HTR-8/SVneo (cell line): ENCODE data around the gene RIPOR2.
A peak's percentile ranks its signal among the peaks of the same experiment; 100 is the strongest.
"Not testable (repeated sequence)": the region's sequence is repeated elsewhere in the genome, so short reads cannot be mapped to it uniquely, and the experiment has no call there.

Experiments used
- DNase-seq: peaks from one replicate; pipeline ENCODE4 v3.0.0; 2011; ENCODE audit warnings: low spot score, mixed read lengths; ENCODE audit not compliant: insufficient read length
- FAIRE-seq: peaks from 2 replicates; lab custom pipeline; 2011; peaks lifted over from hg19 to GRCh38; lab: Jason Lieb, UNC

RIPOR2 gene

GRCh38 chr6:24927277-24927955 lies 8.3 kb downstream of the RIPOR2 start:
- DNase-seq (no peak), FAIRE-seq (no peak)

GRCh38 chr6:24926647-24927046 lies 9.1 kb downstream of the RIPOR2 start:
- FAIRE-seq, result peak; percentile 40
- not testable (repeated sequence) for DNase-seq

DNA sequence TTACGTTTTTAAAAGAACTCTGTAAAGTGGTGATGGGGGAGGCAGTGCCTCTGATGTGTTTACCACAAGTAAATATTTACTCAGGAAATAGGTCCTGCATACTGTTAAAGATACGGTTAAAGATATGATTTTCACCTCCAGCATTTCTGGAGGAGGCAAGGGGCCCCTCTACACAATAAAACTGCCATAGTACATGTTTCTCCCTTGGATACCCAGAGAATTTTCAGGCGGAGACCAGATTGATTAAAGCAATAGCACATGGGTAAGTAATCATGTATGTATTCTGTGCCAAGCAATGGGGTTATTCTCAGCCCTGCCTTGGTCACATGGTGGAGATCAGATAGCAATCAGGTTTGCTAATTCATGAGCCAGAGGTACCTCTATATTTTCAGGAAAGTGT lies 9.6 kb downstream of the RIPOR2 start:
- DNase-seq, result no peak
- no peak for FAIRE-seq

DNA sequence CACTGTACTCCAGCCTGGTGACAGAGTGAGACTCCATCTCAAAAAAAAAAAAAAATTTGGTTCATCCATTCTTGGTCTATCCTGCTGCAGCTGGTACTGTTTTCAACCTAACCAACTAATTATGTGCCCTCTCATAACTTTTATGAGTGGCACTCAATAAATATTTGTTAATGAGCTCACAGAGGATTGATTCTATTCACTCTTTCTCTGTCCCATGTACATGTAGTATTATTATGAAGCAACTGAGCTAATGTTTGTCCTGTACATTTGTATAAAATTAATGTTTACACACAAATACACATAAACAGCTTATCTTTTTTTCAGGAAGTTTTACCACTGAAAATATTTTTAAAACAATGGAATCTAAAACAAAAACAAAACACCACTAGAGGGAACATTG lies 10.1 kb downstream of the RIPOR2 start:
- FAIRE-seq (no peak), DNase-seq (no peak)

GRCh38 chr6:24924580-24925356 lies 11.0 kb downstream of the RIPOR2 start:
- FAIRE-seq (no peak), DNase-seq (no peak)

DNA sequence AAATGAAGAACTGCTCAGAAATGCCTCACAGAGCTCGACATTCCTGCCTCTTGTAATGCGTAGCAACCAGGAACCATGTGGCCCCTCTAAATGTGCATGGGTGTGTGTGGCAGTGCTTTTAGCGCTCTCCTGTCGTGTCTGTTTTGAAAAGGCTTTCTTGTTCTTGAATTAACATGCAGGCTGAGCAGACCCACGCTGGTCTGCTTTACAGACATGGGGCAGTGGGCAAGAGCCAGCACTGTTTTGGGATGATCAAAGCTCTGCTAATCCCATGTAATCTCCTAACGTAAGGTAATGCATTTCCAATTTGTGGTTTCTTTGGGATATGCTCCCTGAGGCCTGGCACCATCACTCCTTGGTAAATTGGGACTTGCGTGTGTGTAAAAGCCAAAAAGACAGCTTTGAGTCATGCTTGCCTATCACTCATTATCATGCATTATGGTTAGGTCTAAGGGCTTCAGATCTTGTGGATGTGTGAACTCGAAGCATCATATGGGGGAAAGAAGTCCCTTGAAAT lies 11.8 kb downstream of the RIPOR2 start:
- DNase-seq (no peak), FAIRE-seq (no peak)

DNA sequence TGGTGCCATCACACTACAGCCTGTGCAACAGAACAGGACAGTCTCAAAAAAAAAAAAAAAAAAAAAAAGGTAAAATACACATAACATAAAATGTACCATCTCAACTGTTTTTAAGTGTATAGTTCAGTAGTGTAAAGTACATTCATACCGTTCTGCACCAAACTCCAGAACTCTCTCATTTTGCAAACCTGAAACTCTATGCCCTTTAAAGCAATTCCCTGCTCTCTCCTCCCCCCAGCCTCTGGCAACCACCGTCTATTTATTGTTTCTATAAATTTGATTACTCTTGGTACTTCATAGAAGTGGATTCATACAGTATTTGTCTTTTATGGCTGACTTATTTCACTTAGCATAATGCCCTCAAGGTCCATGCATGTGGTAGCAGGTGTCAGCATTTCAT lies 12.9 kb downstream of the RIPOR2 start:
- DNase-seq, result no peak
- no peak for FAIRE-seq

DNA sequence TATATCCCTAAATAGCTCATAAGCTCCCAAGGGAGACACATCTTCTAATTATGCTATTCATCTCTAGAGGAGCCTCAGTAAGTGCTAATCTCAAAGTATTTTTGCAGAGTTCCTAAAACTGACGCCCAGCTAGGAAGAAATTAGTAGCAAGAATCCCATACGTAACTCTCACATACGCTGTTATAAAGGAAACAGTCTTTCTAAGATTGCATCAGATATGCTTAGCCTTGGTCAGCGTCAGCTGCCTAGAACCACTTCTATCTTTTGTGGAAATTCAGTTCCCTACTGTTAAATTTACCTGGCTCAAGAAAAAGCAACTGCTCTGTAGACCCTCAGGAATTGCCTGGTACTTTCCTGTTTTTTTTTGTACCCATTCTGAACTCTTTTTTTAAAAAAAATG lies 13.6 kb downstream of the RIPOR2 start:
- FAIRE-seq (no peak), DNase-seq (no peak)

- FAIRE-seq, result no peak
Measured at GRCh38 chr6:24920136-24920535, 15.6 kb downstream of the RIPOR2 start.

GRCh38 chr6:24919056-24919892 lies 16.5 kb downstream of the RIPOR2 start:
- FAIRE-seq (no peak), DNase-seq (no peak)

More at GRCh38 chr6:24920136-24920535, 15.6 kb downstream of the RIPOR2 start:
- DNase-seq, result no peak

DNA sequence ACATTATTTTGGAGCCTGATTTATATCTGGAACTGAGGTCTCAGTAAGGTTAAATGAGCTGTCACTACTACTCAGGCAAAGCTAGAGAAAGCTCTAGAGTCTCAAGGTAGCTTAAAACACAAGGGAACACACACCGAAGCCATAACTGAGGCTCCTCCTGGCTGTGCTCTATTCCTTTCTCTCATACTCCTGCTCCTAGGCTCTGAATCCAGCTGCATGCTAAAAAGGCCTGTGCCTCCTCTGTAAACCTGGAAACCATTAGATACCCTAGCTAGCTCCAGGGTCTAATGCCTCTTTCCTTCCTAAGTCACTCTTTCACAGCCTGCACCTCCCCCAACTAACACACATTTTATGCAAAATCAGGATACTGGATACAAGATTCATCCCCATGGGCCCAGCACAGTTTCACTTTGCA lies 17.1 kb downstream of the RIPOR2 start:
- FAIRE-seq, result no peak
- no peak for DNase-seq

GRCh38 chr6:24916496-24916895 lies 19.3 kb downstream of the RIPOR2 start:
- FAIRE-seq (no peak), DNase-seq (no peak)

DNA sequence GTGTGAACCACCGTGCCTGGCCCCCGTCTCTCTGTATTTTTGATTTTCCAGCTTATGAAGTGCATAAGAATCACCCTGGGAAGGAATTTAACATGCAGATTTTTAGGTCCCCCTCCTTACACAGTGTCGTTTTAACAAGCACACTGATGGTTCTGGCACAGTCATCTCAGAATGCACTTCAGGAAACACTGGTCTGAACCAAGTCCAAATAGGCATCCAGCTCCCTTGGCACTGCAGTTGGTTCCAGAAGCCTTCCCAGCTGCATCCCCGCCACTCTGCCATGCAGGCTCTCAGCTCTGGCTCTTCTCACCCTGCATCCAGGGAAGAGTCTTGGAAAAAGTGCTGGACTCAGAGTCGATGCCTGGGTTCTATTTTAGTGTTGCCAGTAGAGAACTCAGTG lies 20.1 kb downstream of the RIPOR2 start:
- DNase-seq (no peak), FAIRE-seq (no peak)

DNA sequence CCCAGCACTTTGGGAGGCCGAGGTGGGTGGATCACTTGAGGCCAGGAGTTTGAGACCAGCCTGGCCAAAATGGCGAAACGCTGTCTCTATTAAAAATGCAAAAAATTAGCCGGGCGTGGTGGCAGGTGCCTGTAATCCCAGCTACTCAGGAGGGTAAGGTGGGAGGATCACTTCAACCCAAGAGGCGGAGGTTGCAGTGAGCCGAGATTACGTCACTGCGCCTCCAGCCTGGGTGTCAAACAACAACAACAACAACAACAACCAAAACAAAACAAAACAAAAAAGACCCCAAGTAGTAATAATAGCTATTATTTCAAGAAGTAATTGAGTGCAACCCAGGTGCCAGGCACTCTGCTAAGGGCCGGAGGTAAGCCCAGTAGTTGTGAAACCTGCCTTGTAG lies 21.7 kb downstream of the RIPOR2 start:
- not testable (repeated sequence) for DNase-seq, FAIRE-seq

- peak; percentile 28 for FAIRE-seq
- DNase-seq, result no peak
Measured at GRCh38 chr6:24911796-24912382, 23.9 kb downstream of the RIPOR2 start.

- DNase-seq, result peak; percentile 49
- FAIRE-seq, result peak; percentile 20
Measured at GRCh38 chr6:24910961-24911725, 24.6 kb downstream of the RIPOR2 start.

- DNase-seq (no peak), FAIRE-seq (peak; percentile 36)
Measured at GRCh38 chr6:24910331-24910960, 25.3 kb downstream of the RIPOR2 start.

DNA sequence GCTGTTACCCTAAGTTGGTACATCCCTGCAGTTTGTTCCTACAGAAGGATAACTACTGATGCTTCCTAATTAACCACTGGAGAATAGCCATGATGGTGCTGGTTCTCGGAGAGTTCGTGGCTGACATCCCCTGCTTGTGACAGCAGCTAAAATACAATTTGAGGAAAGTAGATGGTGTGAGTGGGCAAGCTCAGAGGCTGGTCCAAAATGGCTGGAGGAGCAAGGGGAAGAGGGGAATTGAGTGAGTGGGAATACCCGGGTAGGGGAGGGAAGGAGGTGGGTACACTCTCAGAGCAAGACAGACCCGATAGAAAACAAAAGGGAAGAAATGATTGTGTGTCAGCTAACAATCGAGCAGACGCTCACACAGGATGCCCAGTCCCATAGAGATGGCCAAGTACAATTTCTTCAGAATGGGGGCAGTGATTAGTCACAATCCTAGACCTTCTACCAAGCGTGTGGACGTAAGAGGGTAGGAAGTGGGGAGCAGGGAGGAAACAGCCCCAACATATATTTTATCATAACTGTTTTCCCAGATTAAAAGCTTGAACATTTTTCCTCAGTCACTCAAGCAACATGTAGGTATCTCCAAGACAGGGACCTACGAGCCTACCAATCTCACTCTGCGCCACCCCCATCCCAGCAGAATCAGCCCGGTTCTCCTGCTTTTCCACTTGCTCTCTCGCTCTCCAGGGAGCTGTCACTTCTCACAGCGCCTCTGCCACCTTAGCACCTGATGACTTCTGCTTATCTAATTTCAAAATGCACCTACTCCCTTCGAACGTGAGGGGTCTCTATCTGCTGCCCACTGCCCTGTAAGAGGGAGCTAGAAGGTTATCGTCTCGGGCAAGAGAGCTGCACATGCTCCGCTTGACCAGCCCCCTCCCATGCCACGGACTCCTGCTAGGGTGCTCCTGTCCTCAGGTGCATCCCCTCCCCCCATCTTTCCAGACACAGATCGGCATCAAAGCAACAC lies 26.2 kb downstream of the RIPOR2 start:
- no peak for FAIRE-seq

More for the DNA sequence above, 26.2 kb downstream of the RIPOR2 start:
- DNase-seq, result no peak
